NCI-H1048 (cell line): ENCODE measurements around the gene UNC5C.

Experiments used
- DNase-seq: peaks from one replicate; lab custom pipeline; 2025; lab: John Stamatoyannopoulos, UW

The UNC5C gene

GRCh38 chr4:95465010-95465409 is 83.8 kb downstream of the UNC5C start:
- no peak for DNase-seq

GRCh38 chr4:95462921-95463320 is 85.9 kb downstream of the UNC5C start:
- DNase-seq = no peak

DNA sequence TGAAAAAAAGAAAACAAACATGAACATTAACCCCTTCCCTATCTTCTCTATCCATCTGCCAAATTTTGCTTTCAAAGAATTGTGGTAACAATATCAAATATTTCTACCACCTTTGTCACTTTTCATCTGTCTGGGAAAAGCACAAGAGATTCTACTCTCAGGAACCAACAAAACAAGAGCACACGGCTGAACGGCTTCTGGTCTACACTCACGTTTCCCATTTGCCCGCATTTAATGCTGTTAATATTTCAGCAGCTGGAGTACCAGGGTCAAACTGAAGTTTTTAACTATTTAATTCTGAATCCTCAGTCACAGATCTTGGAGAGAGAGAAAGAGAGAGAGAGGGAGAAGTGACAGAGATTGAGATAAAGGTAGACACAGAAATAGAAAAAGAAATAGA is 91.4 kb downstream of the UNC5C start:
- no peak for DNase-seq

- no peak for DNase-seq
Observed at GRCh38 chr4:95450294-95450693, 98.5 kb downstream of the UNC5C start.

DNA sequence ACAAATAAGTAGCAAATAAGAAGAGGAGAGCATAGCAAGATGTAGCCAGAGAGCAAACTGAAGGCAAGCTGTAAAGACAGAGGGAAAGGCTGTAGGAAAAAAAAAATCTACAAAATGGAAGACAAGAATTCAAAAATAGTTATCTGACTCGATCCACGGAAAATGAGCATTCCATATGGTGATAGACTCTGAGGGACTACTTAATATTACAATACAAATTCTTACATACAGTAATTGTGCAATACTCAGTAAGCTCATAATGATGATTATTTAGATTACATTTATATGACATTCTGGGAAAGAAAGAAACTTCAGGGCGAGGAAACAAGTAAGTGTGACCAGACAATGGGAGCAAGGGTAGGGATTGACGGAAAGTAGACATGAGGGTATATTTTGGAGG is 102.6 kb downstream of the UNC5C start:
- no peak for DNase-seq

- DNase-seq = no peak
Observed at GRCh38 chr4:95445251-95445650, 103.5 kb downstream of the UNC5C start.

DNA sequence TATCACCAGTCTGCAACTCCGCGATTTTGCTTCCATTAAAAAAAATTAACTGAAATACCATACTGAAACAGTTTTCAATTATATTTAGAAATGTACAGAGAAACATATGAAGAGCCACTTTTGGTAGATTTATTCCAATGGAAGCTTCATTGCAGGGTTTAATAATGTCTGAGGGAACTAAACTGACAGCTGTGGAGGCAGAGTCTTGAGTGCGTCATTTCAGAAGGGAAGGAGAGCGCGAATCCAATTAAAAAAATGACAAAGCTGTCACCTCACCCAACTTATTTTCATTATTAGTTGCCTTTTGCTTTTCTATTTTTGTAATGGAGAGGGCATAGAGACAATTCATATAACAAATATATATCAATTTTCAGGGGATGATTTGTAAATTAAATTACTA is 104.0 kb downstream of the UNC5C start:
- no peak for DNase-seq

DNA sequence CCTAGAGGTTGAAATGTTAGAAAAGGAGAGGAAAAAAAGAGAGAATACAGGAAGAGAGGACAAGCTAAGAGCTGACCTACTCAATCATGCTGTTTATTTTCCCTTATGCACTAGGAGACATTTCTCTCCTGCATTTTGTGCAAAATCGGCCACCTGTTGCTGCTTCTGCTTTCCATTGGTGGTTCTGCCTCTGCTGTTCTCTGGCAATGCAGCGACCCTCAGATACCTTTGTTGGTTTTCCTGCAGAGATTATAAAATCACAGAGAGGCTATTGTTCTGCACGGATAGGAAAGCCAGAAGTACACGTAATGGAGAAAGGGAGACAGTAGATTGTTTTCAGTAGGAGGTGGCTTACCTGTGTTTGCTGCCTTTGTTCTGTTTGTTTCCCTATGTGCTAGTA is 108.9 kb downstream of the UNC5C start:
- DNase-seq = no peak

DNA sequence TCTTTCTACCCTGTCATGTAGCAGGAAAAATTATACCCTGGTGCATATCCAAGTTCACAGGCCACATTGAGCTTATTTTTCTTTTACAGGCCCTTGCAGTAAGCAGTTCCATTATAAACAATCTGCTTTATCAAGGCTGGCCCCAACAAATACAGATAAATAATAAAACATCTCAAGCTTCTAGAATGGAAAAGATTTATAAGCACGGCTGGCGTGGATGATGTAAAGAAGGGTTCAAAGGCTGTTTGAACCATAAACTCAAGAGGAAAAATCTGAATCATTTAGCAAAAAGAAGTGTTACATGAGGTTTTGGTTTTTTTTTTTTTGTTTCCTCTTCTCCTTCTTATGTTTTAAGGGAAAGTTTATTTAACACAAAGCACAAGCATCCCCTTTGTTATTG is 109.7 kb downstream of the UNC5C start:
- DNase-seq = no peak

- DNase-seq = no peak
Observed at GRCh38 chr4:95432466-95432865, 116.3 kb downstream of the UNC5C start.

- DNase-seq = no peak
Observed at GRCh38 chr4:95431678-95432077, 117.1 kb downstream of the UNC5C start.

- no peak for DNase-seq
Observed at GRCh38 chr4:95429416-95429815, 119.4 kb downstream of the UNC5C start.

- DNase-seq = no peak
Observed at GRCh38 chr4:95428291-95429070, 120.3 kb downstream of the UNC5C start.

DNA sequence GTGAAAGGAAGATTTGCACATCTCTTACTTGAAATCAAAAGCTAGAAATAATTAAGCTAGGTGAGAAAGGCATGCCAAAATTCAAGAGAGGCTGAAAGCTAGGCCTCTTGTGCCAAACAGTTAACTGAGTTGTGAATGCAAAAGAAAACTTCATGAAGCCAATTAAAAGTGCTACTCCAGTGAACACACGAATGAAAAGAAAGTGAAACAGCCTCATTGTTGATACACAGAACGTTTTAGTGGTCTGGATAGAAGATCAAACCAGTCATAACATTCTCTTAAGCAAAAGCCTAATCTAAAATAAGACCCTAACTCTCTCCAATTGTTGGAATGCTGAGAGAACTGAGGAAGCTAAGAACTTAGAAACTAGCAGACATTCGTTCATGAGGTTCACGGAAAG is 122.3 kb downstream of the UNC5C start:
- no peak for DNase-seq

DNA sequence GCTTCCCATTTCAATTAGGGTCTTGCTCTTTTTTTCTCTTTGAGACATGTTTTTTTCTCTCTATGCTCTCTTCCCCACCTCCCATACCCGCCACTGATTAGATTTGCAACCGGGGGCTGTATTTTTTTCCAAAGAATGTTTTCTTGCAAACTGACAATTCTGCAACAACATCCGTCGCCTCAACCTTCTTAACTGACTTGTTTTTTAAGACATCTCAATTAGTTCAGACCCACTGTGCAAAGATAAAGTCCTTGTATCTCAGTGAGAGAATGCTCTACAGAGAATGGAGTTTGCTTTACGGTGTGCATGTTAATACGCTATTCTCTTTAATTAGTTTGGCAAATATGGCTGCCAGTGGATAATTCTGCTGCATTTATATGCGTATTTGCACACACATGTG is 126.3 kb downstream of the UNC5C start:
- no peak for DNase-seq

GRCh38 chr4:95421869-95422268 is 126.9 kb downstream of the UNC5C start:
- DNase-seq = no peak

GRCh38 chr4:95417531-95417930 is 131.2 kb downstream of the UNC5C start:
- no peak for DNase-seq

- no peak for DNase-seq
Observed at GRCh38 chr4:95415346-95415771, 133.4 kb downstream of the UNC5C start.

- DNase-seq = no peak
Observed at GRCh38 chr4:95411371-95412088, 137.2 kb downstream of the UNC5C start.

GRCh38 chr4:95410387-95410977 is 138.3 kb downstream of the UNC5C start:
- no peak for DNase-seq

DNA sequence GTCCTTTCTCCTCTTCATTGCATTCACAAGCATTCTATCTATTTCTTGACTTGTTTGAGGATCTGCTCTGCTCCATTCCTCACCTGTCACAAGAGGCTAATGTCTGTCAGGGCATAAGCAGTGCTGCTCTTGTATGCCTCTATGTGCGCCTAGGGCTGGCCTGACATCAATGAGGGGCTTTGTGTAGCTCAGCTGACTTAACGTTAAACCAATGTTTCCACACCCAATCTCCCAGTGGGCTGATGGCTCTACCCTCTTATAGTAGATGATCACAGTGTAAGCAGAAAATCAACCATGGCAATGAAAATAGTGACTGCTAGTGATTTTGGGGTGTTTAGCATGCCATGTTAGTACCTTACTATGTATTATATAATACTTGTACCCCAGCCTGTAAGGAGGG is 139.0 kb downstream of the UNC5C start:
- no peak for DNase-seq

DNA sequence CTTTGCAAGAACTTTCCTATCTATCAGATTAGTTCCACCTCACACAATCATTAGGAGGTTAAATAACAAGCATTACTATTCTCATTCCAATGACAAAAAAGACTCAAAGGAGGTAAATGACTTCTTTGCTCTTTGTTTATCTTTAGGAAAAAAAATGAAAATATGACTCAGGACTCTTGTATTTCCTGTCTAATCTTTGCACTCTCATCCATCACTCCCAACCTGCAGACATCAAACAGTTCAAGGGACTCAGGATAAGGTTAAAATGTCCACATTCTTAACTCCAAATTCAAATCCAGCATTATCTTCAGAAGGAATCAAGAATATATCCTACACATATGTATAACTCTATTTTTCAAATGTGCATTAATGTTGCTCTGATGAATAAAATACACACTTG is 139.6 kb downstream of the UNC5C start:
- no peak for DNase-seq

DNA sequence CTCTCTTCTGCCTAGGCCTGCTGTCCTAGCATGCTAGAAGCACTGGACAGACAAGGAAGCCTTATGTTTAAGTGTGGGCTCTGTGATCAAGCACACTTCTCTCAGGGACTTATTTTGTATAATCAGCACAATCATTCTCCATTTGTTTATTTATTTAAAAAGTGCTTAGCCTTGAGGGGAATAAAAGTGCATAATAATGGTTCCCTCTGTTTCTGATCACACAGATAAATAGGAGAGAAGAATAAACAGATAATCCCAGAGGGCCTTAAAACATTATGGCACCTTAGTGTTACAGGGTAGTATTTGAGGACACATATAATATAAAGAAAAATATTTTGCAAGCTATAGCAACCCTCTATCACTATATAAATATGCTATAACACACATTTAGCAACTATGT is 146.5 kb downstream of the UNC5C start:
- DNase-seq = no peak
